Mucosa of stomach (tissue), 1 donor: Measurements from ENCODE around the gene TBL3.
"Not testable (repeated sequence)": the region's sequence is repeated elsewhere in the genome, so short reads cannot be mapped to it uniquely, and the experiment has no call there.

Experiments
- H3K27me3 ChIP-seq: one replicate; pipeline ENCODE4 v1.7.0; 2013; ENCODE audit warnings: mild to moderate bottlenecking, low read length; ENCODE audit not compliant: control insufficient read depth, insufficient read depth
- H3K36me3 ChIP-seq: one replicate; pipeline ENCODE4 v1.7.0; 2013; ENCODE audit warnings: low read length; ENCODE audit not compliant: control insufficient read depth, insufficient read depth
- H3K4me1 ChIP-seq: one replicate; pipeline ENCODE4 v1.7.0; 2013; ENCODE audit warnings: mild to moderate bottlenecking, low read length; ENCODE audit not compliant: control insufficient read depth, insufficient read depth
- H3K4me3 ChIP-seq: one replicate; pipeline ENCODE4 v1.7.0; 2013; ENCODE audit warnings: low read length
- H3K9ac ChIP-seq: one replicate; pipeline ENCODE4 v1.7.0; 2013; ENCODE audit warnings: mild to moderate bottlenecking, low read length, moderate library complexity
- H3K9me3 ChIP-seq: one replicate; pipeline ENCODE4 v1.7.0; 2013; ENCODE audit warnings: mild to moderate bottlenecking, low read length, moderate library complexity; ENCODE audit not compliant: control insufficient read depth
- donor health status: Pancreatic carcinoma.

Gene TBL3

DNA sequence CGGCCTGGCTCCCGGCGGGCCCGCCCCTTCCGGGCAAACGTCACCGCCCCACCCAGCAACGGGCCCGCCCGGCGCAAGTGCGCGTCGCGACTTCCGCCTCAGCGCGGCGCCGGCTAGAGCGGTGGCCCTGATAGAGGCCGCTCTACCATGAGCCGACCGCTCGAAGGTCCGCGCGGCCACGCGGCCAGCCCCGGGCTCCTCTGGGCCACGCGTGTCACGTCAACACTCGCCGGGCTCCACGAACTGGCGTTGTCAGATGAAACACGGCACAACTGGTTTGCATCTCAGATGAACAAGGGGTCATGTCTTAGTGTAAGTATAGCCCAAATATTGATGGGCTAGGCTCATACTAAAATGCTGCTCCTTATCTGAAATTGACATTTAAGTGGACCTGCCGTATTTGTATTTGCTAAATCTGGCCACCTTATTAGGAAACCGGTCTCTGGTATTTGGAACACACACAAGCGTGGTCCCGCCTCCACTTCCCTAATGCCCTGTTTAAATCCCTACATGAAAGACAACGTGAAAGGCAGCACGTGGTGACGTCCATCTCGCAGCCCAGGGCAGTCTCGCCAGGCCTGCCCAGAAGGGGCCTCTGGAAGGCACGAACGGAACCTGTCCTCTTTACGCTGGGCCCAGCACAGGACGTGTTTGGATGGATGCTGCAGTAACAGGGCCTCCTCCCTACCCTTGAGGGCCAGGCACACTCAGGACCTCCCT is 38.1 kb downstream of the TBL3 start, which contains the start of gene ZNF598:
ZNF598 (minus strand) TSS at position 31 of the 720 bp plus-strand sequence.
- peak within 1 kb of the TSS; percentile 97 for H3K9ac ChIP-seq
- H3K36me3 ChIP-seq: no peaks in the 10 kb centered on the region
- H3K9me3 ChIP-seq: no peaks in the 10 kb centered on the region
- peak within 1 kb of the TSS; percentile 89 for H3K4me3 ChIP-seq
- no peaks in the 10 kb centered on the region for H3K27me3 ChIP-seq
- peaks cover 53% of the 10 kb centered on the region for H3K4me1 ChIP-seq

DNA sequence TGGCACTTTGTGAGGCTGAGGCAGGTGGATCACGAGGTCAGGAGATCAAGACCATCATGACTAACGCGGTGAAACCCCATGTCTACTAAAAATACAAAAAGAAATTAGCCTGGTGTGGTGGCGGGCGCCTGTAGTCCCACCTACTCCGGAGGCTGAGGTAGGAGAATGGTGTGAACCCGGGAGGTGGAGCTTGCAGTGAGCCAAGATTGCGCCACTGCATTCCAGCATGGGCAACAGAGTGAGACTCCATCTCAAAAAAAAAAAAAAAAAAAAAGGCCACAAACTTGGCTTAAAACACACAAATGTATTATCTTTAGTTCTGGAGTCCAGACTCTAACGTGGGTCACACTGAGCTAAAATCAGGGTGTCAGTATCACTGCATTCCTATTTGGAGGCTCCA is 39.9 kb downstream of the TBL3 start:
- peaks cover 50% of the 10 kb centered on the region for H3K4me1 ChIP-seq
- H3K27me3 ChIP-seq, H3K36me3 ChIP-seq, H3K9ac ChIP-seq, H3K4me3 ChIP-seq, H3K9me3 ChIP-seq: not testable (repeated sequence)

DNA sequence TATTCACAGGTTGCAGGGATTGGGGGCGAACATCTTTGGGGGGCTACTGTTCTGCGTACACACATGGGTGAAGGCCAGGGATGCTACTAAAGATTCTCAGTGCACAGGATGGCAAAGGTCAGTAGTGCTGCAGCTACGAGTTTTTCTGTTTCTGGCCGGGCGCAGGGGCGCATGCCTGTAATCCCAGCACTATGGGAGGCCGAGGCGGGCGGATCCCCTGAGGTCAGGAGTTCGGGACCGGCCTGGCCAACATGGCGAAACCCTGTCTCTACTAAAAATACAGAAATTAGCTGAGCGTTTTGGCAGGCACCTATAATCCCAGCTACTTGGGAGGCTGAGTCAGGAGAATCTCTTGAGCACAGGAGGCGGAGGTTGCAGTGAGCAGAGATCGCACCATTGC is 41.7 kb downstream of the TBL3 start:
- Histone ChIP-seq H3K4me3 (no peak overlapping the region), H3K4me1 (peaks cover 35% of the 10 kb centered on the region), H3K9ac (no peak overlapping the region), H3K9me3 (no peaks in the 10 kb centered on the region), H3K36me3 (no peaks in the 10 kb centered on the region), H3K27me3 (no peaks in the 10 kb centered on the region)

GRCh38 chr16:2015117-2015946 is 43.5 kb downstream of the TBL3 start:
- H3K9ac ChIP-seq: peak overlapping the region; percentile 62
- peaks cover 41% of the 10 kb centered on the region for H3K4me1 ChIP-seq
- peaks cover 17% of the 10 kb centered on the region for H3K27me3 ChIP-seq
- H3K36me3 ChIP-seq: no peaks in the 10 kb centered on the region
- H3K4me3 ChIP-seq: no peak overlapping the region
- H3K9me3 ChIP-seq: no peaks in the 10 kb centered on the region

- no peaks in the 10 kb centered on the region for H3K36me3 ChIP-seq
- H3K9ac ChIP-seq: peak overlapping the region; percentile 62
- peaks cover 22% of the 10 kb centered on the region for H3K27me3 ChIP-seq
- H3K4me3 ChIP-seq: no peak overlapping the region
- peaks cover 42% of the 10 kb centered on the region for H3K4me1 ChIP-seq
- no peaks in the 10 kb centered on the region for H3K9me3 ChIP-seq
These were observed 44.0 kb downstream of the TBL3 start for GRCh38 chr16:2015947-2016208.

- Histone ChIP-seq H3K9ac (no peak overlapping the region), H3K36me3 (no peaks in the 10 kb centered on the region), H3K4me1 (peaks cover 43% of the 10 kb centered on the region), H3K4me3 (no peak overlapping the region), H3K9me3 (no peaks in the 10 kb centered on the region), H3K27me3 (peaks cover 22% of the 10 kb centered on the region)
These were observed 44.6 kb downstream of the TBL3 start for GRCh38 chr16:2016407-2016922.

- Histone ChIP-seq H3K4me1 (peaks cover 60% of the 10 kb centered on the region), H3K9ac (no peak within 1 kb of the TSS), H3K27me3 (peaks cover 22% of the 10 kb centered on the region), H3K4me3 (no peak within 1 kb of the TSS), H3K9me3 (no peaks in the 10 kb centered on the region), H3K36me3 (no peaks in the 10 kb centered on the region)
These were observed 47.7 kb downstream of the TBL3 start, which contains the start of gene NPW for GRCh38 chr16:2019518-2019920. Gene NPW (plus strand): TSS chr16:2019785.

DNA sequence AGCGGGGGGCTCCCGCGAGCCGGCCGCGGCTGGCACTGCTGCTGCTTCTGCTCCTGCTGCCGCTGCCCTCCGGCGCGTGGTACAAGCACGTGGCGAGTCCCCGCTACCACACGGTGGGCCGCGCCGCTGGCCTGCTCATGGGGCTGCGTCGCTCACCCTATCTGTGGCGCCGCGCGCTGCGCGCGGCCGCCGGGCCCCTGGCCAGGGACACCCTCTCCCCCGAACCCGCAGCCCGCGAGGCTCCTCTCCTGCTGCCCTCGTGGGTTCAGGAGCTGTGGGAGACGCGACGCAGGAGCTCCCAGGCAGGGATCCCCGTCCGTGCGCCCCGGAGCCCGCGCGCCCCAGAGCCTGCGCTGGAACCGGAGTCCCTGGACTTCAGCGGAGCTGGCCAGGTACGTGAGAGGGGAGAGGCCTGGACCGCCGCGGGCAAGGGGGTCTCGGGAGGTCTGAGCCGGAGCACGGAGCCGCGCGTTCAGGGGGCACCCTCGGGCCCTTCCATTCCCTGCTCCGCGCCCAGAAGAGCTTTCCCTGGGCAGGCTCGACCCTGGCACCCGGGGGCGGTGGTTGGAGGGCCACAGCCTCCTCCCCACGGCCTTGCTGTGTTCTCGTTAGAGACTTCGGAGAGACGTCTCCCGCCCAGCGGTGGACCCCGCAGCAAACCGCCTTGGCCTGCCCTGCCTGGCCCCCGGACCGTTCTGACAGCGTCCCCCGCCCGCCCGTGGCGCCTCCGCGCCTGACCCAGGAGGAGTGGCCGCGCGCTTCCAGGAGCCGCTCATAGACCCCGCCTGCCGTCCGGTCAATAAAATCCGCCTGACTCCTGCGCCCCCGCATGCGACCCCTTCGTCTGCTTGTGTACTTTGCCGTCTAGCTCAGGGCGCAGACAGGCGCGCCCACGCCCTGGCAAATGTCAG is 48.3 kb downstream of the TBL3 start:
- H3K4me1 ChIP-seq: peaks cover 55% of the 10 kb centered on the region
- no peak overlapping the region for H3K4me3 ChIP-seq
- no peaks in the 10 kb centered on the region for H3K9me3 ChIP-seq
- H3K9ac ChIP-seq: no peak overlapping the region
- no peaks in the 10 kb centered on the region for H3K36me3 ChIP-seq
- peaks cover 22% of the 10 kb centered on the region for H3K27me3 ChIP-seq

- no peak overlapping the region for H3K4me3 ChIP-seq
- H3K27me3 ChIP-seq: peaks cover 22% of the 10 kb centered on the region
- H3K9ac ChIP-seq: peak overlapping the region; percentile 62
- peaks cover 54% of the 10 kb centered on the region for H3K4me1 ChIP-seq
- no peaks in the 10 kb centered on the region for H3K36me3 ChIP-seq
- no peaks in the 10 kb centered on the region for H3K9me3 ChIP-seq
These were observed 50.9 kb downstream of the TBL3 start for GRCh38 chr16:2022723-2023091.

GRCh38 chr16:2023092-2024031 is 51.5 kb downstream of the TBL3 start:
- Histone ChIP-seq H3K9me3 (no peaks in the 10 kb centered on the region), H3K36me3 (no peaks in the 10 kb centered on the region), H3K4me3 (peak overlapping the region; percentile 25), H3K9ac (peak overlapping the region; percentile 62), H3K4me1 (peaks cover 60% of the 10 kb centered on the region), H3K27me3 (peaks cover 22% of the 10 kb centered on the region)

DNA sequence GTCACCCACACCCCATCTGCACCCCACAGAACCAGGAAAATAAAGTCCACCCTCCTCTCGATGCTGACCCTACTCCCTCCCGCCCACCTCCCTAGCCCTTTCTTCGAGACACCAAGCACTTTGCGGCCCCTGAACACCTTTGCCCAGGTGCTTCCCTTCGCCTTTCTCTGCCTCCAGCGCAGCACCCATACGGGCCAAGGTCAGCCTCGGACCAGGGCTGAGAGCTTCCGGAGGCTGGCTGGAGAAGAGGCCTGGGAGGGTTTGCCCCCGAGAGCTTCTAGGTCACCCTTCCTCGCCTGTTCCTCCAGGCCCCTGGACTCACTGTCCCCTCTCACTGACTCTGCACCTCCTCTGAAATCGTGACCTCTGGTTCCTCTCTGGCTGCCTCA is 52.2 kb downstream of the TBL3 start:
- no peaks in the 10 kb centered on the region for H3K36me3 ChIP-seq
- no peaks in the 10 kb centered on the region for H3K9me3 ChIP-seq
- no peak overlapping the region for H3K4me3 ChIP-seq
- H3K4me1 ChIP-seq: peaks cover 65% of the 10 kb centered on the region
- H3K9ac ChIP-seq: peak overlapping the region; percentile 62
- peaks cover 18% of the 10 kb centered on the region for H3K27me3 ChIP-seq
